Right ventricle myocardium superior (tissue), 1 donor: ENCODE results near the gene UBE2N. TPM values are rescaled to one million over a fixed set of nuclear protein-coding genes. Genes with fewer than 3 reads are reported as not detected.

Experiments
- ATAC-seq: fragments of 200-7000 bp; cut with Tn5 transposase; one replicate; pipeline ENCODE4 v1.9.1; 2020; ENCODE audit warnings: mild to moderate bottlenecking; ENCODE audit not compliant: poor library complexity
- DNase-seq: peaks from one replicate; pipeline ENCODE4 v3.0.0-alpha.2; 2020
- intact Hi-C: fragments of 100-400 bp; cut with DNase I; formaldehyde crosslinking; loops from one replicate; pipeline ENCODE4 v1.11.2; 2022
- total RNA-seq: library from RNA; stranded (reverse); fragmentation: NEBNext Ultra II Directional; extraction: Animal tissue kit (Norgen Biotek cat#: 25700); gene quantifications from one replicate; pipeline ENCODE4 v1.2.1, GENCODE V29; 2021
- donor health status: DM: no; HTN: yes; CAD: no; lungs with severe emphysema.

The UBE2N gene
- total RNA-seq, 1 donor from 2014 or later: 77.3 TPM

- no peak for ATAC-seq
- no peak for DNase-seq
- intact Hi-C loops: no loop called here
Observed at GRCh38 chr12:93370947-93371346, 70.8 kb downstream of the UBE2N start.

GRCh38 chr12:93369505-93369904 is 72.2 kb downstream of the UBE2N start:
- intact Hi-C loops: no loop called here
- ATAC-seq: no peak
- no peak for DNase-seq

DNA sequence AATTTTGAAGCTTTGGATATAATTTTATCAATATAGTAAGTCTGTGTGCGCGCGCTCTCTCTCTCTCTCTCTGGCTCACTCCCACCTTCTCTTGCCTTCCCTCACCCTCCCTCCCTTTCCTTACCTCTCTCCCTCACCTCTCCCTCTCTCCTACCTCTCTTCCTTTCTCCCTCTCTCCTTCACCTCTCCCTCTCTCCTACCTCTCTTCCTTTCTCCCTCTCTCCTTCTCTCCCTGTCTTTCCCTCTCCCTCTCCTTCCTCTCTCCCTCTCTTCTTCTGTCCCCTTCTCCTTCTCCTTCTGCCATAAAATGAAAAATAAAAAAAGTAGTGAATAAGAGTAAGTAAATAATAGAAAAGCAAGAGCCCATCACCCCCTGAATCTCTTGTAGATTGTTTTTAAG is 73.0 kb downstream of the UBE2N start:
- intact Hi-C loops: no loop called here
- ATAC-seq (no peak), DNase-seq (no peak)

DNA sequence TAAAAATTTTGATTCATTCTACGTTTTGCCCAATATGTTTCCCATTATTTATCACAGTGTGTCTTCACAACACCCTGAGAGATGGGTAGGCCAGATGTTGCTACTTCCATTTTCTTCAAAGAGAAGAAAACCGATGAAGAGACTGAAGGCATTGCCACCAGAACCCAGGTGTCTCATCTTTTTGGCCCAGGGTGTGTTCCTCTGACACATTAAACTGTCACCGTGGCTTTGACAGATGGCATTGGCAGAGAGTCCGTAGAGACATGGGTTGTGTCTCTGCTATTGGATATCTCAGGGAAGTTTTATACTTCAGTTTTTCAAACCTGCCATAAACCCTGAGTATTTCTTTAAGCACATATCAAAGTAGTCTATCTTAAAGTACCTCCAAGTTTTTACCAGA is 75.3 kb downstream of the UBE2N start:
- intact Hi-C loops: no loop called here
- ATAC-seq: no peak
- no peak for DNase-seq

DNA sequence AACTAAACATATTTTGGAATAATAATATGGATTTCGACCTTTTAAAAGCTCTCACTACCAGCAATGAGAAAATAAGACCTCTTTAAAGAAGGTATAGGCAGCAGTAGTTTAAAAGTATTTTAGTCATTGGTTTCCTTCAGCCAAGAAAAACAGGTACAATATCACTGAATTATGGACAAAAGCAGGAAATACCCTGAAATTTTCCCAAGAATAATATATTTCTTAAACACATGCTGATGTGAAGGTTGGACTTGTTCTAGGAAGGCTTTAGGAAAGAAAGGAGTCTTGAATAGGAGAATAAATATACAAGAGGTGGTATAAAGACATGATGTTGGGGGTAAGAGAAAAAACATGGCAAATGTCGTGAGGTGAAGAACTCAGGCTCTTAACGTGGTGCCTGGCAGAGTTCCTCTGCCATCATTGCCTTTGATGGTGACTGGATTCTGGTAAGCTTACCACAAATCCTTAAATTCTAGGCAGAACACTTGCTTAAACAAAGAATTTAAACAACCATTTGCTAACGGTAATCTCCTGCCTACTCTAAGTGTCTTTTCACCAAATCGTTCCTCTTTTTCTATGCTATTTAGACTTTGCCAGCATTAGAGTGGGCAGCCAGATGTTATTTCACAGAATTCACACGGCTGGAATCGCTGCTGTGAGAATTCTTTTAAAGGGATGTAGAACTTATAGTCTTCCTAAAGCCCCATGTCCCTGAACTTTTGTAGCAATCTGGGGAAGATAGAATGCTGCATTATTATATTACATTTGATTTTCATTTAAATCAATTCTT is 75.9 kb downstream of the UBE2N start:
- no peak for ATAC-seq
- no peak for DNase-seq
- intact Hi-C loops: no loop called here

- intact Hi-C loops: no loop called here
- DNase-seq: no peak
- no peak for ATAC-seq
Observed at GRCh38 chr12:93363841-93364297, 77.9 kb downstream of the UBE2N start.

GRCh38 chr12:93361151-93361919 is 80.4 kb downstream of the UBE2N start:
- ATAC-seq (peak; percentile 96), DNase-seq (peak; percentile 79)
- intact Hi-C loops: no loop called here

GRCh38 chr12:93360688-93361087 is 81.1 kb downstream of the UBE2N start:
- ATAC-seq: no peak
- no peak for DNase-seq
- intact Hi-C loops: no loop called here

GRCh38 chr12:93358821-93359220 is 82.9 kb downstream of the UBE2N start:
- no peak for ATAC-seq
- DNase-seq: no peak
- intact Hi-C loops: no loop called here

- ATAC-seq: no peak
- no peak for DNase-seq
Observed at GRCh38 chr12:93358058-93358457, 83.7 kb downstream of the UBE2N start.

GRCh38 chr12:93356214-93356613 is 85.5 kb downstream of the UBE2N start:
- ATAC-seq (no peak), DNase-seq (no peak)
- intact Hi-C loops: no loop called here

More at GRCh38 chr12:93358058-93358457, 83.7 kb downstream of the UBE2N start:
- intact Hi-C loops: no loop called here

Other genes with a start within 250 kb of the UBE2N start
- gene NUDT4, start 64.0 kb downstream of the UBE2N start, total RNA-seq: 410 TPM
- gene MRPL42, start 25.6 kb upstream of the UBE2N start, total RNA-seq: 39.9 TPM
- gene SOCS2, start 130.7 kb upstream of the UBE2N start, total RNA-seq: 6.0 TPM
- gene CRADD, start 235.4 kb upstream of the UBE2N start, total RNA-seq: 35.8 TPM